IMR-90 (cell line): ENCODE results near the gene DOK6. TPM values are rescaled to one million over a fixed set of nuclear protein-coding genes. Genes with fewer than 3 reads are reported as not detected.
A peak's percentile ranks its signal among the peaks of the same experiment; 100 is the strongest.

Experiments
- ATAC-seq: fragments of 200-7000 bp; cut with Tn5 transposase; 2 replicates; pipeline ENCODE4 v1.9.1; 2020; ENCODE audit warnings: low read depth, mild to moderate bottlenecking, moderate library complexity
- BruUV-seq: library from RNA; stranded (reverse); fragments of 400-500 nt; replicated peaks from 2 replicates; lab custom pipeline; 2021; lab: Mats Ljungman, UMichigan
- CTCF ChIA-PET: fragments of 300-600 bp; formaldehyde crosslinking; extraction: SDS; loops from one replicate; lab custom pipeline; 2021; ENCODE audit warnings: antibody characterized with exemption; lab: Yijun Ruan, JAX
- POLR2A ChIA-PET: fragments of 300-600 bp; sonication (Branson Sonifier 250); formaldehyde crosslinking; loops from one replicate; lab custom pipeline; 2022; ENCODE audit warnings: antibody characterized with exemption; ENCODE audit not compliant: unreplicated experiment; lab: Charles Lee
- DNase-seq: peaks from one replicate; pipeline ENCODE4 v3.0.0; 2013
- H2AFZ ChIP-seq: replicated peaks from 2 replicates; pipeline ENCODE3; 2013; ENCODE audit warnings: low read length, mild to moderate bottlenecking; ENCODE audit not compliant: poor library complexity
- H2AK5ac ChIP-seq: 2 replicates; pipeline ENCODE4 v1.6.1; 2013; ENCODE audit warnings: low read depth, low read length, inconsistent platforms
- H2AK9ac ChIP-seq: replicated peaks from 2 replicates; pipeline ENCODE3; 2013; ENCODE audit warnings: mild to moderate bottlenecking, low read depth, low read length, moderate library complexity; ENCODE audit not compliant: poor library complexity
- H2BK120ac ChIP-seq: 2 replicates; pipeline ENCODE4 v1.6.1; 2013; ENCODE audit warnings: low read depth, low read length, inconsistent platforms
- H2BK15ac ChIP-seq: 3 replicates; pipeline ENCODE4 v1.6.1; 2013; ENCODE audit warnings: low read depth, low read length, inconsistent platforms
- H2BK20ac ChIP-seq: 2 replicates; pipeline ENCODE4 v1.6.1; 2013; ENCODE audit warnings: low read depth, mild to moderate bottlenecking, inconsistent platforms, low read length, moderate library complexity
- H2BK5ac ChIP-seq: 2 replicates; pipeline ENCODE4 v1.6.1; 2013; ENCODE audit warnings: mild to moderate bottlenecking, low read depth, low read length, inconsistent platforms; ENCODE audit not compliant: poor library complexity, severe bottlenecking
- H3K14ac ChIP-seq: replicated peaks from 2 replicates; pipeline ENCODE4 v1.6.1; 2013; ENCODE audit warnings: low read depth, low read length, inconsistent platforms
- H3K18ac ChIP-seq: 2 replicates; pipeline ENCODE4 v1.6.1; 2013; ENCODE audit warnings: low read depth, low read length, control low read depth
- H3K23ac ChIP-seq: 2 replicates; pipeline ENCODE4 v1.6.1; 2013; ENCODE audit warnings: low read depth, low read length, inconsistent platforms
- H3K27ac ChIP-seq: 2 replicates; pipeline ENCODE4 v1.5.1; 2013; ENCODE audit warnings: mild to moderate bottlenecking, control low read depth, low read length; ENCODE audit not compliant: insufficient read depth
- H3K27me3 ChIP-seq: 2 replicates; pipeline ENCODE4 v1.6.1; 2013; ENCODE audit warnings: low read length; ENCODE audit not compliant: control insufficient read depth, insufficient read depth
- H3K36me3 ChIP-seq: 2 replicates; pipeline ENCODE4 v1.6.1; 2013; ENCODE audit warnings: low read length, mixed read lengths; ENCODE audit not compliant: control insufficient read depth, insufficient read depth
- H3K4ac ChIP-seq: 2 replicates; pipeline ENCODE4 v1.6.1; 2013; ENCODE audit warnings: low read depth, low read length, inconsistent platforms
- H3K4me1 ChIP-seq: 2 replicates; pipeline ENCODE4 v1.6.1; 2013; ENCODE audit warnings: low read length, mixed read lengths; ENCODE audit not compliant: control insufficient read depth, insufficient read depth
- H3K4me2 ChIP-seq: 2 replicates; pipeline ENCODE4 v1.6.1; 2013; ENCODE audit warnings: low read depth, mild to moderate bottlenecking, control low read depth, low read length, moderate library complexity
- H3K4me3 ChIP-seq: 2 replicates; pipeline ENCODE4 v1.5.1; 2013; ENCODE audit warnings: low read depth, mild to moderate bottlenecking, control low read depth, low read length, moderate library complexity; ENCODE audit not compliant: insufficient read depth
- H3K56ac ChIP-seq: 2 replicates; pipeline ENCODE4 v1.6.1; 2013; ENCODE audit warnings: low read length, inconsistent platforms; ENCODE audit not compliant: insufficient read depth; ENCODE audit errors: extremely low read depth
- H3K79me1 ChIP-seq, 2 experiments: 2 replicates each; pipeline ENCODE4 v1.6.1; 2013; ENCODE audit warnings: low read length in 2 of 2, inconsistent platforms in 1 of 2, low read depth in 1 of 2
- H3K9ac ChIP-seq: 2 replicates; pipeline ENCODE4 v1.6.1; 2013; ENCODE audit warnings: low read depth, low read length, control low read depth
- H3K9me1 ChIP-seq: 2 replicates; pipeline ENCODE4 v1.6.1; 2013; ENCODE audit warnings: low read length, inconsistent platforms; ENCODE audit not compliant: insufficient read depth
- H3K9me3 ChIP-seq: 2 replicates; pipeline ENCODE4 v1.6.1; 2013; ENCODE audit warnings: low read length; ENCODE audit not compliant: control insufficient read depth, insufficient read depth
- H4K20me1 ChIP-seq: 2 replicates; pipeline ENCODE4 v1.6.1; 2013; ENCODE audit warnings: low read length, inconsistent platforms; ENCODE audit not compliant: insufficient read depth
- H4K5ac ChIP-seq: 2 replicates; pipeline ENCODE4 v1.6.1; 2013; ENCODE audit warnings: mild to moderate bottlenecking, low read depth, low read length, control low read depth
- H4K8ac ChIP-seq, 2 experiments: 2 replicates each; pipeline ENCODE4 v1.6.1; 2013; ENCODE audit warnings: low read depth in 2 of 2, low read length in 2 of 2, control low read depth in 1 of 2, inconsistent platforms in 1 of 2
- H4K91ac ChIP-seq: 2 replicates; pipeline ENCODE4 v1.6.1; 2013; ENCODE audit warnings: low read depth, low read length, inconsistent platforms; ENCODE audit not compliant: insufficient read depth
- BHLHE40 ChIP-seq: fragments of 150-350 bp; IDR thresholded peaks from 2 replicates; pipeline ENCODE4 v1.6.1; 2016; ENCODE audit warnings: mild to moderate bottlenecking, low read depth, low read length
- CEBPB ChIP-seq: IDR thresholded peaks from 2 replicates; pipeline ENCODE4 v1.6.1; 2012; ENCODE audit warnings: low read depth, low read length, improper control_type of control experiment
- MXI1 ChIP-seq: IDR thresholded peaks from 2 replicates; pipeline ENCODE4 v1.6.1; 2012; ENCODE audit warnings: low read depth, mild to moderate bottlenecking, low read length, moderate library complexity, borderline replicate concordance
- SMC3 ChIP-seq: fragments of 150-350 bp; IDR thresholded peaks from 2 replicates; pipeline ENCODE4 v1.6.1; 2016; ENCODE audit warnings: low read depth, mild to moderate bottlenecking, antibody characterized with exemption, low read length, moderate library complexity
- WGBS, 2 experiments: methylation state at CpG; one replicate each; pipeline versions ENCODE4 v1.1.5 to v1.1.7; 2013; ENCODE audit warnings: missing lambda C conversion rate in 2 of 2; ENCODE audit not compliant: insufficient read length in 1 of 2; ENCODE audit errors: extremely low coverage in 2 of 2; 5-methylcytosine and 5-hydroxymethylcytosine counted together
- dilution Hi-C: fragments of 300-500 bp; cut with HindIII; formaldehyde crosslinking; loops from one replicate; pipeline ENCODE4 v1.14.3; 2018; ENCODE audit warnings: low sequenced_read_pairs; ENCODE audit not compliant: unreplicated experiment
- in situ Hi-C: fragments of 300-500 bp; cut with MboI; formaldehyde crosslinking; loops from 3 replicates; pipeline ENCODE4 v1.14.3; 2019; ENCODE audit warnings: low sequenced_read_pairs, inconsistent platforms, mixed read lengths
- intact Hi-C: fragments of 100-400 bp; cut with micrococcal nuclease; formaldehyde crosslinking; loops from 2 replicates; pipeline ENCODE4 v1.10.0; 2022
- polyA plus RNA-seq, 3 experiments: library from polyadenylated mRNA; depleted of rRNA; stranded (reverse); fragments of >200 nt; gene quantifications; 2 replicates each; pipeline ENCODE4 v1.2.3, GENCODE V29; 2012; ENCODE audit warnings: low replicate concordance in 1 of 3
- total RNA-seq: library from RNA; depleted of rRNA; stranded (reverse); fragments of >200 nt; gene quantifications from 2 replicates; pipeline ENCODE4 v1.2.3, GENCODE V29; 2012
- TF ChIP-seq, protein P1 (sequence below): conservative IDR thresholded peaks from 2 replicates; pipeline ENCODE4 v1.5.1; 2012; ENCODE audit warnings: mild to moderate bottlenecking, low read depth, low read length, improper control_type of control experiment

The DOK6 gene
- total and polyA plus RNA-seq, 2 of the 4 experiments (the other 2 are of a cell fraction) = 1.9 to 2.7 TPM

DNA sequence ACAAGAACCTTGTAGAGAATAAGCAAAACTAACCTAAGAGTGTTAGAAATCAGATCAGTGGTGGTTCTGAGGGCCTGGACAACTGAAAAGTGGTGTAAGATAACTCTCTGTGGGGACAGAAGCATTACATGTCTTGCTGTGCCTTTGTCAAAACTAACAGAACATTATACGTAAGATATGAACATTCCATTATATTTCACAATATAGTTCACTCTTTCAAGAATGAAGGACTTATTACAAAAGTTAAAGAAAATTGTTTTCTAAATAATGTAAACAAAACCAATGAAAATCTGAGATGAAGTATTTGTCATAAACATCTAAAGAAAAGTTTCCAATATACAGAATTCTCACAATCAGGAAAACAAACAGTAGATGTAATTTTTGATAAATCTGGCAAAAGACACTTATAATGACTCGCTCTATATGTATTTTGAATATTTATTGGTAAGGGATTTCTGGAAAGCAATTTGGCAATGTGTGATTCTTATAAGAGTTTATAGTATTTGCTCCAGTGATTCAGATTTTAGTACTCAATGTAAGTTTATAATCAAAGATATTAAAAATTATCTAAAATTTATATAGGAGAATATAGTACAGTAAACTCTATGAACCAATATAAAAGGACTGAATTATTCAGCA, 288.6 kb downstream of the DOK6 start:
- H4K5ac ChIP-seq = no peak overlapping the region
- no peaks in the 10 kb centered on the region for H3K36me3 ChIP-seq
- H2BK20ac ChIP-seq = peak overlapping the region; percentile 62; the same call in 1 of the 2 replicates
- no TSS peak for BruUV-seq
- H3K4me1 ChIP-seq = peaks cover 4% of the 10 kb centered on the region; the same call in 1 of the 2 replicates
- H4K8ac ChIP-seq = peak overlapping the region in 1 of 2 experiments; percentile 32; a peak in 2 of 4 replicates
- H3K9ac ChIP-seq = no peak overlapping the region
- H3K4me2 ChIP-seq = peak overlapping the region; percentile 55; the same call in 1 of the 2 replicates
- in situ Hi-C loops (no loop called here), dilution Hi-C loops (no loop called here), intact Hi-C loops (loop anchor here (10.0 kb wide), 2 partner anchors 156 to 844 kb away; no protein-coding TSS in a partner anchor)
- peak overlapping the region; percentile 86; the same call in 1 of the 2 replicates for H3K18ac ChIP-seq
- no peak overlapping the region for H2AK5ac ChIP-seq
- H3K27ac ChIP-seq = no peak overlapping the region
- H2AK9ac ChIP-seq = no peak overlapping the region
- ChIA-PET CTCF (no interaction called here), POLR2A (no interaction called here)
- peak overlapping the region; percentile 73; the same call in 1 of the 2 replicates for H2BK120ac ChIP-seq
- H4K20me1 ChIP-seq = no peaks in the 10 kb centered on the region
- DNase-seq = peak; percentile 43
- peak overlapping the region; percentile 65; the same call in 1 of the 2 replicates for H3K23ac ChIP-seq
- H2BK15ac ChIP-seq = no peak overlapping the region
- H2AFZ ChIP-seq = no peak overlapping the region
- H3K4ac ChIP-seq = no peak overlapping the region
- no CpG with 5 or more reads among the region's 2 CpGs for WGBS, 2 experiments
- H3K27me3 ChIP-seq = no peaks in the 10 kb centered on the region
- peak; percentile 71 for ATAC-seq
- TF ChIP-seq MXI1 = no peak
- TF ChIP-seq SMC3 = no peak
- no peak for TF ChIP-seq BHLHE40
- peak; percentile 59 for TF ChIP-seq CEBPB
- TF ChIP-seq, protein P1, sequence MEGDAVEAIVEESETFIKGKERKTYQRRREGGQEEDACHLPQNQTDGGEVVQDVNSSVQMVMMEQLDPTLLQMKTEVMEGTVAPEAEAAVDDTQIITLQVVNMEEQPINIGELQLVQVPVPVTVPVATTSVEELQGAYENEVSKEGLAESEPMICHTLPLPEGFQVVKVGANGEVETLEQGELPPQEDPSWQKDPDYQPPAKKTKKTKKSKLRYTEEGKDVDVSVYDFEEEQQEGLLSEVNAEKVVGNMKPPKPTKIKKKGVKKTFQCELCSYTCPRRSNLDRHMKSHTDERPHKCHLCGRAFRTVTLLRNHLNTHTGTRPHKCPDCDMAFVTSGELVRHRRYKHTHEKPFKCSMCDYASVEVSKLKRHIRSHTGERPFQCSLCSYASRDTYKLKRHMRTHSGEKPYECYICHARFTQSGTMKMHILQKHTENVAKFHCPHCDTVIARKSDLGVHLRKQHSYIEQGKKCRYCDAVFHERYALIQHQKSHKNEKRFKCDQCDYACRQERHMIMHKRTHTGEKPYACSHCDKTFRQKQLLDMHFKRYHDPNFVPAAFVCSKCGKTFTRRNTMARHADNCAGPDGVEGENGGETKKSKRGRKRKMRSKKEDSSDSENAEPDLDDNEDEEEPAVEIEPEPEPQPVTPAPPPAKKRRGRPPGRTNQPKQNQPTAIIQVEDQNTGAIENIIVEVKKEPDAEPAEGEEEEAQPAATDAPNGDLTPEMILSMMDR = no peak
- no peaks in the 10 kb centered on the region for H3K9me3 ChIP-seq
- no peaks in the 10 kb centered on the region for H3K9me1 ChIP-seq
- no peaks in the 10 kb centered on the region for H3K79me1 ChIP-seq
- no peak overlapping the region for H3K14ac ChIP-seq
- H2BK5ac ChIP-seq = peak overlapping the region; percentile 87
- no peak overlapping the region for H4K91ac ChIP-seq
- no peak overlapping the region for H3K4me3 ChIP-seq
- 0 out of 2 replicates have a peak overlapping the region, but pooled peaks have one; percentile 5 for H3K56ac ChIP-seq
